ENCODE data around the gene REV1. TPM values are rescaled to one million over a fixed set of nuclear protein-coding genes. Genes with fewer than 3 reads are reported as not detected.

The REV1 gene
- total and polyA plus RNA-seq, 4 donors = 13.7 to 165 (median 34.5) TPM

- Histone ChIP-seq H3K36me3 (ENCODE audit: control insufficient read depth in 4 of 4, insufficient read depth in 4 of 4, low read length in 4 of 4) (peaks cover 0 to 1% (median 0%) of the 10 kb centered on the region in 4 donors), H3K27ac (ENCODE audit: low read depth in 1 of 2, low read length in 1 of 2) (no peak overlapping the region), H3K4me3 (no peak overlapping the region), H3K4me1 (ENCODE audit: control insufficient read depth in 5 of 5, insufficient read depth in 5 of 5, low read length in 5 of 5) (peaks cover 0 to 31% (median 11%) of the 10 kb centered on the region in 5 donors), H3K9me3 (ENCODE audit: control insufficient read depth in 4 of 4, insufficient read depth in 3 of 4, low read length in 3 of 4) (no peaks in the 10 kb centered on the region), H3K9ac (ENCODE audit: insufficient read depth in 1 of 2, low read length in 2 of 2) (no peak overlapping the region), H3K27me3 (ENCODE audit: control insufficient read depth in 3 of 3, insufficient read depth in 3 of 3, low read length in 2 of 3) (no peaks in the 10 kb centered on the region)
- ATAC-seq (ENCODE audit: insufficient read depth, low FRiP score) (no peak), DNase-seq (no peak)
- TF ChIP-seq CTCF (IDR thresholded peaks at IDR 0.05; ENCODE audit: control extremely low read depth, extremely low read depth) = no peak
- WGBS, 2 donors = 74 to 90% methylated on average over 2 of the region's 2 CpGs
Measured at GRCh38 chr2:99484205-99484604, 5.6 kb downstream of the REV1 start.

- TF ChIP-seq CTCF (IDR thresholded peaks at IDR 0.05; ENCODE audit: control extremely low read depth, extremely low read depth) = no peak
- H3K4me3 ChIP-seq = no peak overlapping the region
- peak overlapping the region in 1 of 2 donors; percentile 16 for H3K27ac ChIP-seq (ENCODE audit: low read depth in 1 of 2, low read length in 1 of 2)
- peak in 1 of 3 donors; percentile 31 for DNase-seq
- H3K27me3 ChIP-seq (ENCODE audit: control insufficient read depth in 3 of 3, insufficient read depth in 3 of 3, low read length in 2 of 3) = no peaks in the 10 kb centered on the region
- peaks cover 0 to 38% (median 10%) of the 10 kb centered on the region in 5 donors for H3K4me1 ChIP-seq (ENCODE audit: control insufficient read depth in 5 of 5, insufficient read depth in 5 of 5, low read length in 5 of 5)
- no peak for ATAC-seq (ENCODE audit: insufficient read depth, low FRiP score)
- H3K9ac ChIP-seq (ENCODE audit: insufficient read depth in 1 of 2, low read length in 2 of 2) = no peak overlapping the region
- 54 to 57% methylated on average over 1 of the region's 1 CpG for WGBS, 2 donors
- H3K36me3 ChIP-seq (ENCODE audit: control insufficient read depth in 4 of 4, insufficient read depth in 4 of 4, low read length in 4 of 4) = peaks cover 0 to 1% (median 0%) of the 10 kb centered on the region in 4 donors
- H3K9me3 ChIP-seq (ENCODE audit: control insufficient read depth in 4 of 4, insufficient read depth in 3 of 4, low read length in 3 of 4) = no peaks in the 10 kb centered on the region
Measured at GRCh38 chr2:99481941-99482340, 7.9 kb downstream of the REV1 start.

- Histone ChIP-seq H3K9me3 (ENCODE audit: control insufficient read depth in 4 of 4, insufficient read depth in 3 of 4, low read length in 3 of 4) (no peaks in the 10 kb centered on the region), H3K36me3 (ENCODE audit: control insufficient read depth in 4 of 4, insufficient read depth in 4 of 4, low read length in 4 of 4) (peaks cover 0 to 1% (median 0%) of the 10 kb centered on the region in 4 donors), H3K4me1 (ENCODE audit: control insufficient read depth in 5 of 5, insufficient read depth in 5 of 5, low read length in 5 of 5) (peaks cover 0 to 34% (median 12%) of the 10 kb centered on the region in 5 donors), H3K27ac (ENCODE audit: low read depth in 1 of 2, low read length in 1 of 2) (peak overlapping the region in 1 of 2 donors; percentile 16), H3K4me3 (no peak overlapping the region), H3K27me3 (ENCODE audit: control insufficient read depth in 3 of 3, insufficient read depth in 3 of 3, low read length in 2 of 3) (no peaks in the 10 kb centered on the region), H3K9ac (ENCODE audit: insufficient read depth in 1 of 2, low read length in 2 of 2) (no peak overlapping the region)
- DNase-seq (no peak), ATAC-seq (ENCODE audit: insufficient read depth, low FRiP score) (no peak)
- 99 to 100% methylated on average over 2 of the region's 2 CpGs for WGBS, 2 donors
- no peak for TF ChIP-seq CTCF (IDR thresholded peaks at IDR 0.05; ENCODE audit: control extremely low read depth, extremely low read depth)
Measured at GRCh38 chr2:99481527-99481926, 8.3 kb downstream of the REV1 start.

- Histone ChIP-seq H3K27ac (ENCODE audit: low read depth in 1 of 2, low read length in 1 of 2) (no peak overlapping the region), H3K36me3 (ENCODE audit: control insufficient read depth in 4 of 4, insufficient read depth in 4 of 4, low read length in 4 of 4) (peaks cover 0 to 1% (median 0%) of the 10 kb centered on the region in 4 donors), H3K9me3 (ENCODE audit: control insufficient read depth in 4 of 4, insufficient read depth in 3 of 4, low read length in 3 of 4) (no peaks in the 10 kb centered on the region), H3K4me3 (no peak overlapping the region), H3K4me1 (ENCODE audit: control insufficient read depth in 5 of 5, insufficient read depth in 5 of 5, low read length in 5 of 5) (peaks cover 0 to 31% (median 6%) of the 10 kb centered on the region in 5 donors), H3K9ac (ENCODE audit: insufficient read depth in 1 of 2, low read length in 2 of 2) (no peak overlapping the region), H3K27me3 (ENCODE audit: control insufficient read depth in 3 of 3, insufficient read depth in 3 of 3, low read length in 2 of 3) (no peaks in the 10 kb centered on the region)
- no peak for TF ChIP-seq CTCF (IDR thresholded peaks at IDR 0.05; ENCODE audit: control extremely low read depth, extremely low read depth)
- no peak for ATAC-seq (ENCODE audit: insufficient read depth, low FRiP score)
- WGBS, 2 donors = 79 to 83% methylated on average over 1 of the region's 1 CpG
- no peak for DNase-seq
Measured at GRCh38 chr2:99480390-99480789, 9.4 kb downstream of the REV1 start.

Measured in lung (tissue), 12 donors.